ENCODE data around the gene UGP2.
A peak's percentile ranks its signal among the peaks of the same experiment; 100 is the strongest.
"Not testable (repeated sequence)": the region's sequence is repeated elsewhere in the genome, so short reads cannot be mapped to it uniquely, and the experiment has no call there.

The UGP2 gene

DNA sequence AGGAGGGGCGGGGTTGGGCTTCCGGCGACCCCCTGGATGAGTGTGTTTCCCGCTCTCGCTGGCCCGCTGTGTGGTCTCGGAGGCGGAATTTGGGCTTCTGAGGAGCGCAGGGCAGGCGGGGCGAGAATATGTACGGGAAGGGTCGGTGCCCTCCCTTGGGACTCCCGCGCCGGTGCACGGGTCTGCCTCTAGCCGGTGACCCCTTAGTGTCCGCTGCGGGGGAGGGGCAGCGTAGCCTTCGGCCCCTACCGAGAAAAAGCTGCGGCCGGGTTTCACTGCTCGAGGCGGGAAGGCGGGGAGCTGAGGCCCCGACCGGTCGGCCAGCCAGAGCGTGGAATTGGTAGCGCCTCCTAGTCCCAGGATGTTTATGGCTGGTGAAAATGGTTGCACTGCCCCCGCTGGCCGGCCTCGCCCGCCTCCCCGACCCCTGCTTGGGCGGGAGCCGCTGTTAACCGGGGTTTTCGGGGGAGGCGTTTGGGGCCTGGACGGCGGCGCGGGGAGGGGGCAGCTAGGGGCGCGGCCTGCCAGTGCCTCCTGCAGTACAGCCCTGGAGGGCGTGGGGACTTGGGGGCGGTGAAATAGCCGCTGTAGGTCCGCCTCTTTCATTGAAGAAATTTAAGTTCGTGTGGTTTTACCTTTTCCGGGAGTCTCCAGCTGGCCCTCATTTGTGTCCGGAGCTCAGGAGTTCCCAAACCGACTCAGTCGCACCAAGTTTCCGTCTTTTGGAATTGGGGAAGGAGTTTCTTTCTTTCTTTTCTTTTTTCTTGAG lies at the start of gene UGP2:
UGP2 (plus strand) TSS at position 643 of the 769 bp plus-strand sequence. CDS start 290 bp downstream, outside the sequence.
- DNase-seq, result peak; percentile 88

DNA sequence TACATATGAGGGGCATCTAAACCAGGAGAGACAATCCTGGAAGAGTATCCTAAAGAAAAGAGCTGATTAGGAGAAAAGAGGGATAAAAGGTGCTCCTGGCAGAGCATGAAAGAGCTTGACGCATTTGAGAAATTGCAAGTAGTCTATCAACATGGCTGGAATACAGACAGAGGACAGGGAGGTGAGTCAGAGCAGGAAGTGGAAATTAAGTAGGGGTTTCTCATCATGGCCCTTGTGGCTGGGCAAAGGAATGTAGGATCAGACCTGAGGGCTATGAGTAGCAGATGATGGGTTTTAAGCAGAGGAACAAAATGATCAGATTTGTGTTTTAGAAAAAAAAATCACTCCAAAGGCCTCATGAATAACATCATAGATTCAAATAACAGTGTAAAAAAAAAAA lies 49.2 kb upstream of the UGP2 start:
- no peak for DNase-seq

DNA sequence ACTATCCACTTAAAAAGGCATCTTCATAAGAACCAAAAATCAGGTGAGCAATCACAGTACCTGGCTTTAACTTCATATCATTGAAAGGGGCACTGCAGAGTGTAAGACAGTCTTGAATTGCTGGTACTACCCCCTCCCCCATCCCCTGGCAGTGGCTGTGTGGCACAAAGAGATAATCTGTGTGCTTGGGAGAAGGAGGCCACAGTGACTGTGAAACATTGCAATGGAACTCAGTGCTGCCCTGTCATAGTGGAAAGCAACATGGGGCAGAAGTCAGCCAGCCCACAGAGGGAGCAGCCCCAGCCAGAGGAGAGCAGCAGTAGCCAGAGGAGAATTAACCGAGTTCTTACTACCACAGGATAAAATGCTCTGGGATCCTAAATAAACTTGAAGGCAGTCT lies 45.3 kb upstream of the UGP2 start:
- no peak for DNase-seq

DNA sequence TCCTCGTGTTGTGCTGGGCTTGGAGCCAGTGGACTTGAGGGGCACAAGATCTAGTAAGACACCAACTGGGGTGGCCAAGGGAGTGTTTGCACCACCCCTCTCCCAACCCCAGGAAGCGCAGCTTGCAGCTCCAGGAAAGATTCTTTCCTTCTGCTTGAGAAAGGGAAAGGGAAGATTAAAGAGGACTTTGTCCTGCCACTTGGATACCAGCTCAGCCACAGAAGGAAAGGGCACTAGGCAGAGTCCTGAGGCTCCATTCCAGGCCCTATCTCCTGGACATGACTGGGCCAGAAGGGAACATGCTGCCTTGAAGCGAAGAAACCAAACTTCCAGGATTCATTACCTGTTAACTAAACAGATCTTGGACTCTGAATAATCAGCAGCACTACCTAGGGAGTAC lies 44.9 kb upstream of the UGP2 start:
- no peak for DNase-seq

DNA sequence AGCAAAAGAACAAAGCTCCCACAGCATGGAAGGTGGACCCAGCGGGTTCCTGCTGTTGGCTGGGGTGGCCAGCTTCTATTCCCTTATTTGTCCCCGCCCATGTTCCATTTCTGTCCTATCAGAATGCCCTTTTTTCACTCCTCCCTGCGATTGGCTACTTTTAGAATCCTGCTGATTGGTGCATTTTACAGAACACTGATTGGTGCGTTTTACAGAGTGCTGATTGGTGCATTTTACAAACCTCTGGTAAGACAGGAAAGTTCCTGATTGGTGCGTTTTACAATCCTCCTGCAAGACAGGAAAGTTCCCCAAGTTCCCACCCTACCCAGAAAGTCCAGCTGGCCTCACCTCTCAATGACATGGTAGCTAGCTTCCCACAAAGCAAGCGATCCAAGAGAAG lies 40.2 kb upstream of the UGP2 start:
- no peak for DNase-seq

DNA sequence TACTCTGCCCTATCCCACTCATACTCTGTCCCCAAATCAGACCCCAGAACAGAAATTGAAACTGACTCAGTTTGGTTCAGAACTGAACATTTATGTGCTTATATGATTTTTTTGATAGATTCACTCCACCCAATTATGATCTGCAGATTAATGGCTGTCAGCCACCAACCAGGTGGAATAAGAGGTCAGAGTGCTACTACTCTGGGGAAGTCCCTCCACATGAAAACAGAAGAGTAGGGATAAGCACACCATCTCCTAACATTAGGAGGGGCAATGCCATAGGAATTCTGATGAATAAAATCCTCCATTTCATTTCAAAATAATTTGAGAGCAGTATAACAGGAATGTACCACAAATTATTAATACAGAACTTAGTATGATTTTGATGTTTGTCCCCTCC lies 36.3 kb upstream of the UGP2 start:
- no peak for DNase-seq

DNA sequence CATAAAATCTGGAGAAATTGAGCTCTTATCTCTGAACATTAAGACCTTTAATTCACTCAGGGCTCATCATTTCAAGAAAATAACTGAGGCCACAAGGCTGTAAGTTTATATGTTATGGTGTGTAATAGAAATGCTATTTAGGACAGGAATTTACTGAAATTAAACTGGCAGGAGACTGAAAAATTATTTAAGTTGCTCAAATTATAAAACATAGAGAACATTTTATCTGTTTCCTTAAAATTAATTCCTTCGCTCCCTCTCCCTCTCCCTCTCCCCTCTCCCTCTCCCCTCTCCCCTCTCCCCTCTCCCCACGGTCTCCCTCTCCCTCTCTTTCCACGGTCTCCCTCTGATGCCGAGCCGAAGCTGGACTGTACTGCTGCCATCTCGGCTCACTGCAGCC lies 33.7 kb upstream of the UGP2 start:
- not testable (repeated sequence) for DNase-seq

DNA sequence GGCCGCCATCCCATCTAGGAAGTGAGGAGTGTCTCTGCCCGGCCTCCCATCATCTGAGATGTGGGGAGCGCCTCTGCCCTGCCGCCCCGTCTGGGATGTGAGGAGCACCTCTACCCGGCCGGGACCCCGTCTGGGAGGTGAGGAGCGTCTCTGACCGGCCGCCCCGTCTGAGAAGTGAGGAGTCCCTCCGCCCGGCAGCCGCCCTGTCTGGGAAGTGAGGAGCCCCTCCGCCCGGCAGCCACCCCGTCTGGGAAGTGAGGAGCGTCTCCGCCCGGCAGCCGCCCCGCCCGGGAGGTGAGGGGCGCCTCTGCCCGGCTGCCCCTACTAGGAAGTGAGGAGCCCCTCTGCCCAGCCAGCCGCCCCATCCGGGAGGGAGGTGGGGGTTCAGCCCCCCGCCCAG lies 32.8 kb upstream of the UGP2 start:
- DNase-seq, result not testable (repeated sequence)

DNA sequence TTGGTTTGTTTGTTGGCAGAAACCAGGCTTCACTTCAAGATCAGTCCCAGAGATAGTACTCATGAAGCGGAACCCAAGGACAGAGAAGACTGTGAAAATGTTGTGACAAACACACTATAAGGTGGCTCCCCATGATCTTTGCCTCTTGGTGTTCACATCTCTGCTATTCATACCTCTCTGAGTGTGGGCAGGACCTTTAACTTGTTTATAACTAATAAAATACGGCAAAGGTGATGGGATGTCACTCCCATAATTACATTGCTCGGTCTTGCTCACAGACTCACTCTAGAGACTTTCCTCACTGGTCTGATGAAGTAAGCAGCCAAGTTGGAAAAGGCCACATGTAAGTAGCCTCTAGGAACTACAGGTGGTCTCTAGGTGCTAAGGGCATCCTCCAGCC lies 30.6 kb upstream of the UGP2 start:
- DNase-seq, result no peak

DNA sequence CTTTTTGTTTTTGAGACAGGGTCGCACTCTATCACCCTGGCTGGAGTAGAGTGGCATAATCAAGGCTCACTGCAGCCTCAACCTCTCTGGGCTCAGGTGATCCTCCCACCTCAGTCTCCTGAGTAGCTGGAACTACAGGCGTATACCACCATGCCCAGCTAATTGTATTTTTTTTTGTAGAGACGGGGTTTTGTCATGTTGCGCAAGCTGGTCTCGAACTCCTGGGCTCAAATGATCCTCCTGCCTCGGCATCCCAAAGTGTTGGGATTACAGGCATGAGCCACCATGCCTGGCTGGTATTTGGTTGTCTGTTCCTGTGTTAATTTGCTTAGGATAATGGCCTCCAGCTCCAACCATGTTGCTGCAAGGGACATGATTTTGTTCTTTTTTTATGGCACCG lies 29.8 kb upstream of the UGP2 start:
- DNase-seq, result not testable (repeated sequence)

DNA sequence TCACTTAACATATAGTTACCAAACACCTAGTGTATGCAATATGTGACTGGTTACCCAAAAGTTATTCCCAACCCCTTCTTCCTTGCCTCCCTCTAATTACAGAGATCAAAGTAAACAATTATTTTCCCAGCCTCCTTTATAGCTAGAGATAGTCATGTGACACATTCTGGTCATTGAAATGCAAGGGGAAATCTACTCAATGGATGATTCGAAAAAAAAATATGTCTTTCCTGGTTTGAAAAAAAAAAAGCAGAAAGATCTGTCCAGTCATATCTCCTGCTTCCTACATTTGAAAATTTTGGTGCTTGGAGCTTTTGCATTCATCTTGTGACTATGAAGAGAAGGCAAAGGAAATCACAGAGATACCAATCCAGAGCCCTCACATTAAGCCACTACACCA lies 27.6 kb upstream of the UGP2 start:
- DNase-seq, result no peak

DNA sequence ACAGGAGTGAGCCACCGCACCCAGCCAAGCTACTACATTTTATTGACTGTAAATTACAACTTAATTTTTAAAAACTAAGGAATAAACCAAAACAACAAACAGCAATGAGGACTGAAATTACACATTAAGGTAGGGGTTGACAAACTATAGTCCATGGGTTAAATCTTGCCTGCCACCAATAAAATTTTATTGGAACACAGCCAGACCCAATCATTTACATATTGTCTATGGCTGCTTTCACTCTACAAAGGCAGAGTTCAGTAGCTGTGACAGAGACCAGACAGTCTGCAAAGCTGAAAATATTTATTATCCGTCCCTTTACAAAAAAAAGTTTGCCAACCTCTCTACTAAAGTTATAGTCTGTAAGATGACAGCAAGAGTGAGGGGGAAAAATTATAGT lies 24.3 kb upstream of the UGP2 start:
- no peak for DNase-seq

DNA sequence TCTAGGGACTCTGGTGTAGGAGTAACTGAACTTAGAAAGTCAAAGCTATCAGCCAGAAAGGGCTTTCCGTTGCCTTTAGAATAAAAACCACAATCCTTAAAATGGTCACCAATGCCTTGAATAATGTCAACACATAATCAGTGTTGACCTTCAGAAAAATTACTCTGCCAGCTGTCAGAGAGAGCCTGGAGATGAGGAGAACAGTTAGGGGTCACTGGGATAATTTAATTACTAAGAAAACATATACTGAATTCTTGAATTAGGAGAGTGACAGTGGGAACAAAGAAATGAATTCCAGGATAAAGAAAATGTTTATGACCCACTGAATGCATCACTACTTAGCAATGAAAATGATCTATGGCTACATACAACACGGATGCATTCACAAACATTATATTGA lies 23.4 kb upstream of the UGP2 start:
- DNase-seq, result no peak

DNA sequence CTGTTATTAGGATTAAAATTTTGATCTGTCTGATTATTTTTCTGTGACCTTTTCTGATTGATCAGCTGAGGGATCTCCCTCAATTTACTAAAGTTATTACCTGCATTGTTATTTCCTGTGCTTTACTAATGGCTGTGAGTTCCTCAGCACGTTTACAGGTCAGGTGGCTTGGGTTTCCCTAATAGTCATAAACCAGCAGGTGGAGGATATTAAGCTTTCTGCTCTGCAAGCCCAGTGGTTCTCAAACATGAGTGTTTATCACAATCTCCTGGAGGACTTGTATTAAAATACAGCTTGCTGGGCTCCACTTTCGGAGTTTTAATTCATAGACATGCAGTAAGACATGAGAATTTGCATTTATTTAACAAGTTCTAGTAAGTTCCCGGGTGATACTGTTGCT lies 22.4 kb upstream of the UGP2 start:
- no peak for DNase-seq

DNA sequence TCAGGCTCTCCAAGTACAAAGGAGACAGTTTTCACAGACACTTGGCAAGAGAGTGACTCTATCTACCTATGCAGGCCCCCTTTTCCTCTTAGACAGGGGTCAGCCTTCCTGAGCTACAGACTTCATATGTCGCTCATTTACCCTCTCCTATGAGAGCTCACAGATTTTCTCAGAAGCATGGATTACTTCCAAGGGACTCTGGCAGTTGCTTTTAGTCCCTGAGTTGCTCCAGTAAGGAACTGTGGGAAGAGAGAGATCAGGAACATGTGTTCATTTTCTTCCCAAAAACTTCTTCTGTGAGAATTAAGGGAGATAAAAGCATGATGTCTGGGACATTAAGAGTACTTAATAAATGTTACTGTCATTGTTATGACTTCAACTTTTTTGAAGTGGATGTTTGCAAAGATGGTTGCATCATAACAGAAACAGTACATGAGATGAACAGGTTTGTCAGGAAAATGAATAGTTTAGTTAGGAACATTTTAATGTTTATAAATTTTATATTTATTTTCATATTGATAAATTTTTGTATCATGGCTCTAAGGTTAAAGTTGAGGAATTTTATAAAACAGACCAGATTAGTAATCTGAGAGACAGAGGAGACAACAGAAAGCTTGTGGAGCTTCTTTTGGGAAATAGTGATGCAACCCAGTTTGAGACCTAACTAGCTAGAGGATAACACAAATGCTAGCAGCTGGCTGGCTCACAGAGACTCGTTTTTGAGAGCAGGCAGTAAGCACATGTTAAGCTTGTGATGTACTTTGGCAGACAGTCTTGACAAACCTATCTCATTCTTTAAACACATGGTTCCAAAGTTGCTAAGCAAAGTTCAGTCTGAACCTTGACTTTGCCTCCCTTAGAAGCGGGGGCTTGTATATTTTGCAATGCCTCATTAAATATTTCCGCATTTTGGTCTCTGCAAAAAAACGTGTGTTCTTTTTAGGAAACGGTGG lies 21.7 kb upstream of the UGP2 start:
- DNase-seq, result no peak

DNA sequence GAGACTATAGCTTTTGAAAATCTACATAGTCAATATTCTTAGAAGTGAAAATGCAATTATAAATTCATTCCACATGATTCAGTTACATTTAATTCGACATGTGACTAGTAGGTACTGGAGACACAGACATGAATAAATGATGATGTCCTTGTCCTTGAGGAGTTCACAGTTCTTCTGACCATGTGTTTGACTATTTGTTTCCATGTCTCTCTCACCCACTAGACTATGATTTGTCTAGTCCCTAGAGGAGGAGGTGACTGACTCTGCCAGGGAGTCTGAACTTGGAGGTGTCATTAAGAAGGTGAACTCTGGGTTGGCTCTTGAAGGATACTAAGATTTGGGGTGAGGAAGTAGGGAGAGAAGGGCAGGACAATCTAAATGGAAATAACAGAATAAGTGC lies 20.7 kb upstream of the UGP2 start:
- no peak for DNase-seq

DNA sequence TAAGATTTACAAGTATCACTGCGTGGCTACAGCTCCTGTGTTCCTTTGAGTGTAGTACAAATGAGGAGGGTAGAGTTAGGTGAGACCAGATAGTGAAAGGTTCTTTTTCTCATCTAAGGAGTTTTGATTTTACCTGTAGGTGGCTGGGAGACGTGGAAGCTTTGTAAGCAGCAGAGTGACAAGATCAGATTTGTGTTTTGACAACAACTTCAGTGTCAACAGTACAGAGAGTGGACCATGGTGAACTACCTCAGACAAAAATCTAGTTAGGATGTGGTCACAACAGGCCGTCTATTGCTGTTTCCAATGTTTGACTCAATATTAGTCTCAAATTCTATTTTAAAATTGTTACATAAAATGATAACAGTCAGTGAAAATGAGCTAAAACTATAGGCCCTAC lies 20.3 kb upstream of the UGP2 start:
- DNase-seq, result no peak

DNA sequence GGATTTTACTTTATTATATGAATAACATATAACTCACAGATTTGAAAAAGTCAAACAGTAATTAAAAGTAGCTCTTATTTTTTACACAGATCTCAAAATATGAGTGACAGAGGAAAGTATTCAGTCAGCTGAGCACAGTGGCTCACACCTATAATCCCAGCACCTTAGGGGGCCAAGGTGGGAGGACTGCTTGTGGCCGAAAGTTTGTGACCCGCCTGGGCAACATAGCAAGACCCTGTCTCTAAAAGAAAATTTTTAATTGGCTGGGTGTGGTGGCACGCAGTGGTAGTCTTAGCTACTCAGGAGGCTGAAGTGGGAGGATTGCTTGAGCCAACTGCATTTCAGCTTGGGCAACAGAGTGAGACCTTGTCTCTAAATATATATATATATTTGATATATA lies 19.2 kb upstream of the UGP2 start:
- DNase-seq, result no peak

DNA sequence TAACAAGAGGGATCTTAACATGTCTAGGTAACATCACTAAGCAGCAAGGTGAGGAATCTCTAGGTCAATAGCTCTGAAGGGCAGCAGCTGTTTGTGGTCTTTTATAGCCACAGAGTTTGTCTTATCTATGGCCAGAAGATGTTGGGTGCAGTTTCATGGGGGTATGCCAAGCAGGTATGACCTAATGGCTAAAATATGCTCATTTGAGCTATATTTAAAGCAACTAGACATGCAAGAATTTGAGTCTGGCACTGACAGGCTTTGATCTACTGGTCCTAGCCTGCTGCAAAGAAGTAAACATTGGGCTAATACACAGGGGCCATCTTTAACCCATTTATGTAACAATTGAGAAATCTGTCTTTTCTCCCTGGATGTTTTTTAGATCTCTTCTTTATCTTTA lies 13.9 kb upstream of the UGP2 start:
- DNase-seq, result no peak

DNA sequence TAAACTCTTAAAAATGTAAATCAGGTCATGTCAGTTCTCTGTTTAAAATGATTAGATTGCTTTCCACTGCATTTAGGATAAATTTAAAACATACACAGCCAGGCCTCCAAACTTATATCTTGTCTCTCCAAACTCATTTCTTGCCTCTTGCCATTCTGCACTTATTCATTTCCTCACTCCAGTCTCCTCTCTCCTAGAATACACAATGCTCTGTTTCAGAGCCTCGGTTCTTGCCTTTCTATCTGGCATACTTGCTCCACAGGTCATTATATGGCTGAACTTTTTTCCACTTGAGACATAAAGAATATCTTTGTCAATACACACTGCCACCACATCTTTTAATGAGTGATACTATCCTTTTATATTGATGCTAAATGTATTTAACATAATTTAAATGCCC lies 10.5 kb upstream of the UGP2 start:
- no peak for DNase-seq

DNA sequence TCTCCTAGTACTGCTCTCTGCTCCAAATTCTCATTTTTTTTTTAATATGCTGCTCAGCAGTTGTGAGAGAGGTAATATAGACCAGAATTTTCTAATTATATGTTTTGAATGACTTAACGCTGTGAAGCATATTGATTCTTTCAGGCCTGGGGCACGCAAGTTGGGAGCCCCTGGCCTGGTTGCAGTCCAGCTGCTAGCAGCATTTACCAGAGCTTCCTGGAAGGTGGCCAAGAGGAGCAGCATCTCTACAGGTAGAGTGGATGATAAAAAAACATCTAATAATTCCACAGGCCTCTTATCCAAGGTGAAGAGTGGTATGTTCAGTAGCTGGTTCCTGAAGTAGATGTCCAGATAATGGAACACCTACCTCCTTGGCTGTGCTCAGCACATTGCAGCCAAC lies 7.3 kb upstream of the UGP2 start:
- no peak for DNase-seq

DNA sequence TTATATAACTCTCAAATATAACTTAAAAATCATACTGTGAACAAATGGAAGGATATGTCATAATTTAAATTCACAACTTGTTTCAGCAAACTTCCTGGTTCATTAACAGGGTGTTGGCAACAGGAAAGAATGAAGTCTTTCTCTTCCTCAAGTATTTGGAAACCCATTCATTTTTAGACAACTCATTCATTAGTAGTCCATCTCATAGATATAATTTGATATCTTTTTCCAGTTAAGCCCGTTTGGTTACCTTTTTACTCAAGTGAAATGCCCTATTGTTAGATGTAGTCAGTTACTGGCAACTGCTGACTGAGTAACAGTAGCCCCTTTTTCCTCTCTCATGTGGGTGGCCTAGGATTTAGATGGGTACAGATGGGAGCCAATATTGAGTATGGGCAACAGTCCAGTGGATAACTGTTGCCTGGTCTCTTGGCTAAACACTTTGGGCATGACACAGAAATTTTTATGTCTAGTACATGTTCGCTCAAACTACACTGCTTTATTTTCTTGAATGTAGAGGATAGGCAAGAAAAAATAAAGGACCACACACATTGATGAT lies 4.6 kb upstream of the UGP2 start:
- no peak for DNase-seq

DNA sequence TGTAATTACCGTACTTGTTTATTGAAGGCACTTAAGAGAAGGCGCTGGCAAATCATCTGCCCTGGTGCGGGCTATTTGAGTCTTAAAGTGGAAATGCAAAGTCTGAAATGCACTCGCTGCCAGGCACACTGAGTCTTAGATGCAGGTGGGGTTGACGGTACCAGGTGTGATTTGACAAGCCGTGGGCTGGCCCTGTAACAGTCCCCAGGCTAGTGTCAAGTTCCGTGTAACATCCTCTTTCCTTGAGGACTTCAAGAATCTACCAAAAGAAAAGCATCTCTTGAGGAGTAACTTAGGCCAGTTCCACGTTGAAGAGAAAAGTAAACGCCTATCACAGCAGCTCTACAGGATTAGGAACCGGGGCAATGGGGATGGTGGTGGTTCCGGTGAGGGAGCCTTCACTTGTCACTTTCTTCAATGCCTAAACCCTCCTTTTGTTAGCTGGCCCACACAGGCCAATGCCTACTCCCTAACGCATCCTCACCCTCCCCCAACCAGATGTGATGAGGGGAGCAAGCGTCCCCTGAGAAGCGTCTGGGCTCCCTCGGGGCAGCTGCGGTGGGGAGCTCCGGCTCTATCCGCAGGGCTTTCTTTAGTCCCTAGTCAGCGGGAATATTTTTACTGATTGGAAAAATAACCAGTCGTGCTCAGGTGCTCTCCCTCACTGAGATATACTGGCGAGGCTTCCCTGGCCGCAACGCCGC lies 1.5 kb upstream of the UGP2 start:
- no peak for DNase-seq
